ENCODE measurements around the gene SHROOM4. TPM values are rescaled to one million over a fixed set of nuclear protein-coding genes. Genes with fewer than 3 reads are reported as not detected.

Gene SHROOM4
- total RNA-seq, 4 donors from 2014 or later, result 2.7 to 8.8 (median 4.3) TPM

GRCh38 chrX:50853399-50853798, 39.4 kb upstream of the SHROOM4 start:
- no peak for TF ChIP-seq POLR2A (IDR thresholded peaks at IDR 0.05)
- TF ChIP-seq, protein P1, sequence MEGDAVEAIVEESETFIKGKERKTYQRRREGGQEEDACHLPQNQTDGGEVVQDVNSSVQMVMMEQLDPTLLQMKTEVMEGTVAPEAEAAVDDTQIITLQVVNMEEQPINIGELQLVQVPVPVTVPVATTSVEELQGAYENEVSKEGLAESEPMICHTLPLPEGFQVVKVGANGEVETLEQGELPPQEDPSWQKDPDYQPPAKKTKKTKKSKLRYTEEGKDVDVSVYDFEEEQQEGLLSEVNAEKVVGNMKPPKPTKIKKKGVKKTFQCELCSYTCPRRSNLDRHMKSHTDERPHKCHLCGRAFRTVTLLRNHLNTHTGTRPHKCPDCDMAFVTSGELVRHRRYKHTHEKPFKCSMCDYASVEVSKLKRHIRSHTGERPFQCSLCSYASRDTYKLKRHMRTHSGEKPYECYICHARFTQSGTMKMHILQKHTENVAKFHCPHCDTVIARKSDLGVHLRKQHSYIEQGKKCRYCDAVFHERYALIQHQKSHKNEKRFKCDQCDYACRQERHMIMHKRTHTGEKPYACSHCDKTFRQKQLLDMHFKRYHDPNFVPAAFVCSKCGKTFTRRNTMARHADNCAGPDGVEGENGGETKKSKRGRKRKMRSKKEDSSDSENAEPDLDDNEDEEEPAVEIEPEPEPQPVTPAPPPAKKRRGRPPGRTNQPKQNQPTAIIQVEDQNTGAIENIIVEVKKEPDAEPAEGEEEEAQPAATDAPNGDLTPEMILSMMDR (IDR thresholded peaks at IDR 0.05), result no peak
- H3K27me3 ChIP-seq, result no peaks in the 10 kb centered on the region
- no peak overlapping the region for H3K4me3 ChIP-seq
- intact Hi-C loops (cut with DNase I), result no loop called here
- WGBS, 2 donors, result 10 to 48% methylated on average over 1 of the region's 1 CpG
- H3K9me3 ChIP-seq, result peaks cover 0 to 4% (median 0%) of the 10 kb centered on the region in 3 donors
- no peak for DNase-seq
- H3K4me1 ChIP-seq, result no peaks in the 10 kb centered on the region
- no peaks in the 10 kb centered on the region for H3K36me3 ChIP-seq
- no peak overlapping the region for H3K27ac ChIP-seq

DNA sequence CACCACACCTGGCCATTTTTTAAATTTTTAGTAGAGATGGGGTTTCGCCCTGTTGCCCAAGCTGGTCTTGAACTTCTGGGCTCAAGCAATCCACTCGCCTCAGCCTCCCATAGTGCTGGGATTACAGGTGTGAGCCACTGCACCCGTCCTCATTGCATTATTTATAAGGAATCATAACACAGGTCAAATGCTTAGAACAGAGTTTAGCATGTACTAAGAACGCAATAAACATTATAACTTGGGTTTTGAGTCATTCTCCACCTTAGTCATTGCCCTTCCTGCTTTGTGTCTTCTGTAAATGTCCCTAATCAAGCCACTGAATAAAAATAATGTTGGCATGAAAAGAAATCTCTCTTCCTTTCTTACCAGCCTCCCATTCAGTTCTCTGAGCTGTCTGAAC, 38.5 kb upstream of the SHROOM4 start:
- intact Hi-C loops (cut with DNase I), result no loop called here
- WGBS, 2 donors, result 73 to 80% methylated on average over 2 to 4 of the region's 4 CpGs
- H3K27ac ChIP-seq, result no peak overlapping the region
- no peaks in the 10 kb centered on the region for H3K27me3 ChIP-seq
- H3K9me3 ChIP-seq, result peaks cover 0 to 4% (median 0%) of the 10 kb centered on the region in 3 donors
- no peaks in the 10 kb centered on the region for H3K36me3 ChIP-seq
- no peak for TF ChIP-seq POLR2A (IDR thresholded peaks at IDR 0.05)
- no peak overlapping the region for H3K4me3 ChIP-seq
- H3K4me1 ChIP-seq, result no peaks in the 10 kb centered on the region
- no peak for DNase-seq

- Histone ChIP-seq H3K9me3 (no peaks in the 10 kb centered on the region), H3K27ac (no peak overlapping the region), H3K36me3 (no peaks in the 10 kb centered on the region), H3K27me3 (no peaks in the 10 kb centered on the region), H3K4me3 (no peak overlapping the region), H3K4me1 (no peaks in the 10 kb centered on the region)
- TF ChIP-seq, protein P1 (IDR thresholded peaks at IDR 0.05), result no peak
- no peak for TF ChIP-seq POLR2A (IDR thresholded peaks at IDR 0.05)
- WGBS, 2 donors, result 57% methylated on average over 2 to 4 of the region's 4 CpGs
- DNase-seq, result no peak
- intact Hi-C loops (cut with DNase I), result no loop called here
Observed at GRCh38 chrX:50842221-50842620, 28.2 kb upstream of the SHROOM4 start.

- Histone ChIP-seq H3K4me3 (no peak overlapping the region), H3K4me1 (no peaks in the 10 kb centered on the region), H3K27ac (no peak overlapping the region), H3K27me3 (no peaks in the 10 kb centered on the region), H3K36me3 (no peaks in the 10 kb centered on the region), H3K9me3 (no peaks in the 10 kb centered on the region)
- no peak for DNase-seq
- intact Hi-C loops (cut with DNase I), result no loop called here
- 100% methylated on average over 1 of the region's 2 CpGs; no CpG with 5 or more reads in 1 of the 2 donors for WGBS, 2 donors
- TF ChIP-seq, protein P1 (IDR thresholded peaks at IDR 0.05), result no peak
- TF ChIP-seq POLR2A (IDR thresholded peaks at IDR 0.05), result no peak
Observed at GRCh38 chrX:50839730-50840129, 25.7 kb upstream of the SHROOM4 start.

- H3K4me3 ChIP-seq, result no peak overlapping the region
- 55 to 80% methylated on average over 4 to 5 of the region's 5 CpGs for WGBS, 2 donors
- intact Hi-C loops (cut with DNase I), result no loop called here
- H3K4me1 ChIP-seq, result no peaks in the 10 kb centered on the region
- H3K36me3 ChIP-seq, result no peaks in the 10 kb centered on the region
- no peak for TF ChIP-seq POLR2A (IDR thresholded peaks at IDR 0.05)
- TF ChIP-seq, protein P1 (IDR thresholded peaks at IDR 0.05), result no peak
- no peaks in the 10 kb centered on the region for H3K9me3 ChIP-seq
- H3K27ac ChIP-seq, result no peak overlapping the region
- no peaks in the 10 kb centered on the region for H3K27me3 ChIP-seq
- DNase-seq, result no peak
Observed at GRCh38 chrX:50838820-50839600, 25.0 kb upstream of the SHROOM4 start.

Measured in esophagus squamous epithelium (tissue), 5 donors.